ENCODE results near the gene RAPGEF1.
A peak's percentile ranks its signal among the peaks of the same experiment; 100 is the strongest.
"Not testable (repeated sequence)": the region's sequence is repeated elsewhere in the genome, so short reads cannot be mapped to it uniquely, and the experiment has no call there.

The RAPGEF1 gene

GRCh38 chr9:131549186-131549585, 190.7 kb downstream of the RAPGEF1 start:
- DNase-seq, result not testable (repeated sequence)

GRCh38 chr9:131546336-131547084, 193.4 kb downstream of the RAPGEF1 start:
- DNase-seq, result peak; percentile 12

- no peak for DNase-seq
These were observed 194.0 kb downstream of the RAPGEF1 start for GRCh38 chr9:131545786-131546335.

GRCh38 chr9:131545003-131545785, 194.7 kb downstream of the RAPGEF1 start, which contains the start of gene PRRT1B:
PRRT1B (plus strand) TSS chr9:131545523; CDS start chr9:131545616, 93 bp downstream.
- DNase-seq, result peak; percentile 27

- DNase-seq, result no peak
These were observed 196.7 kb downstream of the RAPGEF1 start for GRCh38 chr9:131543141-131543540.

- DNase-seq, result no peak
These were observed 200.5 kb downstream of the RAPGEF1 start for GRCh38 chr9:131539223-131539923.

- no peak for DNase-seq
These were observed 201.9 kb downstream of the RAPGEF1 start for GRCh38 chr9:131537946-131538345.

GRCh38 chr9:131534721-131535237, 205.1 kb downstream of the RAPGEF1 start:
- no peak for DNase-seq

- DNase-seq, result peak; percentile 23
These were observed 208.7 kb downstream of the RAPGEF1 start, which contains the start of gene UCK1 for GRCh38 chr9:131530920-131531832. UCK1 (minus strand) TSS chr9:131531263; CDS start chr9:131531174, 89 bp downstream.

- no peak for DNase-seq
These were observed 209.3 kb downstream of the RAPGEF1 start for GRCh38 chr9:131530546-131530919.

- DNase-seq, result no peak
These were observed 210.0 kb downstream of the RAPGEF1 start for GRCh38 chr9:131529597-131530545.

GRCh38 chr9:131528886-131529505, 210.9 kb downstream of the RAPGEF1 start:
- no peak for DNase-seq

GRCh38 chr9:131528186-131528585, 211.7 kb downstream of the RAPGEF1 start:
- no peak for DNase-seq

Data from NCI-H526 treated with DMSO at 0.1 percent for 48 hours (cell line).